Neural progenitor cell (in vitro differentiated cells): ENCODE measurements around the gene GRB7. TPM values are rescaled to one million over a fixed set of nuclear protein-coding genes. Genes with fewer than 3 reads are reported as not detected.

ENCODE experiments used
- DNase-seq: peaks from one replicate; pipeline ENCODE4 v3.0.0-alpha.2; 2016; ENCODE audit warnings: low spot score
- H2AFZ ChIP-seq: fragments of 200-600 bp; sonication (generic); replicated peaks from 2 replicates; pipeline ENCODE4 v1.6.1; 2016; ENCODE audit warnings: antibody characterized with exemption
- H3F3A ChIP-seq: fragments of 200-600 bp; sonication (generic); 2 replicates; pipeline ENCODE4 v1.6.1; 2016; ENCODE audit warnings: antibody characterized with exemption, low read depth
- H3K27ac ChIP-seq: fragments of 200-600 bp; sonication (generic); 2 replicates; pipeline ENCODE4 v1.5.1; 2016; ENCODE audit warnings: mild to moderate bottlenecking
- H3K27me3 ChIP-seq: fragments of 200-600 bp; sonication (generic); 2 replicates; pipeline ENCODE4 v1.6.1; 2016; ENCODE audit warnings: mild to moderate bottlenecking, moderate library complexity
- H3K36me3 ChIP-seq: fragments of 200-600 bp; sonication (generic); 2 replicates; pipeline ENCODE4 v1.5.1; 2016
- H3K4me1 ChIP-seq: fragments of 200-600 bp; sonication (generic); 2 replicates; pipeline ENCODE4 v1.6.1; 2016; ENCODE audit warnings: mixed run types
- H3K4me2 ChIP-seq: fragments of 200-600 bp; sonication (generic); 2 replicates; pipeline ENCODE4 v1.6.1; 2016
- H3K4me3 ChIP-seq: fragments of 200-600 bp; sonication (generic); 2 replicates; pipeline ENCODE4 v1.5.1; 2016
- H3K79me2 ChIP-seq: fragments of 200-600 bp; sonication (generic); 2 replicates; pipeline ENCODE4 v1.6.1; 2016; ENCODE audit warnings: low read depth
- H3K9ac ChIP-seq: fragments of 200-600 bp; sonication (generic); 2 replicates; pipeline ENCODE4 v1.6.1; 2016
- H3K9me3 ChIP-seq: fragments of 200-600 bp; sonication (generic); 2 replicates; pipeline ENCODE4 v1.5.1; 2016; ENCODE audit warnings: low read depth
- H4K20me1 ChIP-seq: fragments of 200-600 bp; sonication (generic); 2 replicates; pipeline ENCODE4 v1.6.1; 2016; ENCODE audit warnings: low read depth
- H3K27ac Mint-ChIP-seq: 3 replicates; pipeline ENCODE4 v1.8.0; 2021; ENCODE audit warnings: mixed read lengths
- H3K27me3 Mint-ChIP-seq: 2 replicates; pipeline ENCODE4 v1.8.0; 2022; ENCODE audit warnings: low read depth, mild to moderate bottlenecking, inconsistent platforms, moderate library complexity, mixed read lengths; ENCODE audit not compliant: insufficient read depth
- H3K36me3 Mint-ChIP-seq: 3 replicates; pipeline ENCODE4 v1.8.0; 2021; ENCODE audit warnings: mixed read lengths
- H3K4me1 Mint-ChIP-seq: 3 replicates; pipeline ENCODE4 v1.8.0; 2021; ENCODE audit warnings: mixed read lengths
- H3K4me3 Mint-ChIP-seq: 3 replicates; pipeline ENCODE4 v1.8.0; 2021; ENCODE audit warnings: mild to moderate bottlenecking, moderate library complexity, mixed read lengths
- H3K9me3 Mint-ChIP-seq: 3 replicates; pipeline ENCODE4 v1.8.0; 2020; ENCODE audit warnings: mixed read lengths
- EZH2 ChIP-seq: fragments of 200-600 bp; sonication (generic); IDR thresholded peaks from 2 replicates; pipeline ENCODE4 v1.6.1; 2017; ENCODE audit warnings: antibody characterized with exemption, mild to moderate bottlenecking, moderate library complexity
- EZH2phosphoT487 ChIP-seq: fragments of 200-600 bp; sonication (generic); IDR thresholded peaks from 2 replicates; pipeline ENCODE4 v1.6.1; 2017; ENCODE audit warnings: antibody characterized with exemption
- total RNA-seq: library from RNA; depleted of rRNA; stranded (reverse); fragments of >200 nt; gene quantifications from 2 replicates; pipeline ENCODE4 v1.2.3, GENCODE V29; 2015; ENCODE audit warnings: low replicate concordance
- TF ChIP-seq, protein P1 (sequence below): fragments of 200-600 bp; sonication (generic); IDR thresholded peaks from 2 replicates; pipeline ENCODE4 v1.5.1; 2017; ENCODE audit warnings: antibody characterized with exemption, mild to moderate bottlenecking

Gene GRB7
- total RNA-seq, 1 donor from 2014 or later: 6.0 TPM

GRCh38 chr17:39791111-39791992 lies 53.6 kb downstream of the GRB7 start:
- no peak overlapping the region for H2AFZ ChIP-seq
- TF ChIP-seq EZH2 (no peak), EZH2phosphoT487 (no peak)
- TF ChIP-seq, protein P1, sequence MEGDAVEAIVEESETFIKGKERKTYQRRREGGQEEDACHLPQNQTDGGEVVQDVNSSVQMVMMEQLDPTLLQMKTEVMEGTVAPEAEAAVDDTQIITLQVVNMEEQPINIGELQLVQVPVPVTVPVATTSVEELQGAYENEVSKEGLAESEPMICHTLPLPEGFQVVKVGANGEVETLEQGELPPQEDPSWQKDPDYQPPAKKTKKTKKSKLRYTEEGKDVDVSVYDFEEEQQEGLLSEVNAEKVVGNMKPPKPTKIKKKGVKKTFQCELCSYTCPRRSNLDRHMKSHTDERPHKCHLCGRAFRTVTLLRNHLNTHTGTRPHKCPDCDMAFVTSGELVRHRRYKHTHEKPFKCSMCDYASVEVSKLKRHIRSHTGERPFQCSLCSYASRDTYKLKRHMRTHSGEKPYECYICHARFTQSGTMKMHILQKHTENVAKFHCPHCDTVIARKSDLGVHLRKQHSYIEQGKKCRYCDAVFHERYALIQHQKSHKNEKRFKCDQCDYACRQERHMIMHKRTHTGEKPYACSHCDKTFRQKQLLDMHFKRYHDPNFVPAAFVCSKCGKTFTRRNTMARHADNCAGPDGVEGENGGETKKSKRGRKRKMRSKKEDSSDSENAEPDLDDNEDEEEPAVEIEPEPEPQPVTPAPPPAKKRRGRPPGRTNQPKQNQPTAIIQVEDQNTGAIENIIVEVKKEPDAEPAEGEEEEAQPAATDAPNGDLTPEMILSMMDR: no peak
- H3K4me3 Mint-ChIP-seq: no peak overlapping the region
- peak overlapping the region; percentile 47 for H3K4me2 ChIP-seq
- no peaks in the 10 kb centered on the region for H3K9me3 ChIP-seq
- peaks cover 6% of the 10 kb centered on the region for H3F3A ChIP-seq
- H3K4me1 Mint-ChIP-seq: no peaks in the 10 kb centered on the region
- no peak overlapping the region for H3K4me3 ChIP-seq
- no peak overlapping the region for H3K27ac ChIP-seq
- no peaks in the 10 kb centered on the region for H3K9me3 Mint-ChIP-seq
- no peaks in the 10 kb centered on the region for H3K36me3 Mint-ChIP-seq
- no peaks in the 10 kb centered on the region for H4K20me1 ChIP-seq
- DNase-seq: peak; percentile 54
- no peaks in the 10 kb centered on the region for H3K36me3 ChIP-seq
- H3K27ac Mint-ChIP-seq: no peak overlapping the region
- H3K79me2 ChIP-seq: no peaks in the 10 kb centered on the region
- peaks cover 2% of the 10 kb centered on the region for H3K27me3 Mint-ChIP-seq
- H3K27me3 ChIP-seq: no peaks in the 10 kb centered on the region
- peaks cover 16% of the 10 kb centered on the region for H3K4me1 ChIP-seq
- no peak overlapping the region for H3K9ac ChIP-seq

DNA sequence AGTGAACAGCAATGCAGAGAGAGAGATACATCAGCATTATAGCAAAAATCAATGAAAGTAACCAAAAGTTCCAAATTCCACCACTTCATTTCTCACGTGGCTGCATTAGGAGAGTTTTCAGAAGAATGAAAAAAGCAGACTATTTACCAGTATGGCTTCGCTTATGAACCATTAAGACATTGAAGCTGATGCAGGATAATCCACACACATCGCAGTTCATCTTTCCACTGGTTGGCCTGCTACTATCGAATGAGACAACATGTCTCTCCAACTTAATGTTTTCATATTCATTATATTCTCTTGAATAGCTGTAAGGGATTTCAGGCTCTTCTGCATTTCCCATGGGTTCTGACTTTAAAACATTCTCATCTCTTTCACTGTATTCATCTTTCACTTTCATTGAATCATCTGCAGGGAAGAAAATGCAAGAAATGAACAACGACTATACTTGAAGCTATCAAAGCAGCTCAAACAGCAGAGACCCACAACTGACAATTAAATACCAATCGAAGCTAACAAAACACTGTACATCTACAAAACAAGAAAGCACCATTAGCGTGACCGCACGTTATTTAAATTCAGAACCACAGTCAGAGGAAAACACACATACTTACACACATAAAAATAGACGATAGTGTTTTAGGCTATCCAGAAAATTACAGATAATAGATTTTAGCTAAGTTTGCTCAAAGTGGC lies 54.9 kb downstream of the GRB7 start:
- no peak overlapping the region for H3K9ac ChIP-seq
- no peak overlapping the region for H3K27ac ChIP-seq
- no peaks in the 10 kb centered on the region for H3K79me2 ChIP-seq
- peaks cover 6% of the 10 kb centered on the region for H3F3A ChIP-seq
- Mint-ChIP-seq H3K4me1 (no peaks in the 10 kb centered on the region), H3K4me3 (no peak overlapping the region), H3K27me3 (peaks cover 2% of the 10 kb centered on the region), H3K27ac (no peak overlapping the region), H3K9me3 (no peaks in the 10 kb centered on the region), H3K36me3 (no peaks in the 10 kb centered on the region)
- H3K4me1 ChIP-seq: peaks cover 16% of the 10 kb centered on the region
- no peak for DNase-seq
- TF ChIP-seq EZH2phosphoT487 (no peak), EZH2 (no peak)
- TF ChIP-seq, protein P1: no peak
- no peak overlapping the region for H2AFZ ChIP-seq
- H3K36me3 ChIP-seq: no peaks in the 10 kb centered on the region
- no peaks in the 10 kb centered on the region for H3K27me3 ChIP-seq
- H3K9me3 ChIP-seq: no peaks in the 10 kb centered on the region
- no peak overlapping the region for H3K4me3 ChIP-seq
- H4K20me1 ChIP-seq: no peaks in the 10 kb centered on the region
- no peak overlapping the region for H3K4me2 ChIP-seq

DNA sequence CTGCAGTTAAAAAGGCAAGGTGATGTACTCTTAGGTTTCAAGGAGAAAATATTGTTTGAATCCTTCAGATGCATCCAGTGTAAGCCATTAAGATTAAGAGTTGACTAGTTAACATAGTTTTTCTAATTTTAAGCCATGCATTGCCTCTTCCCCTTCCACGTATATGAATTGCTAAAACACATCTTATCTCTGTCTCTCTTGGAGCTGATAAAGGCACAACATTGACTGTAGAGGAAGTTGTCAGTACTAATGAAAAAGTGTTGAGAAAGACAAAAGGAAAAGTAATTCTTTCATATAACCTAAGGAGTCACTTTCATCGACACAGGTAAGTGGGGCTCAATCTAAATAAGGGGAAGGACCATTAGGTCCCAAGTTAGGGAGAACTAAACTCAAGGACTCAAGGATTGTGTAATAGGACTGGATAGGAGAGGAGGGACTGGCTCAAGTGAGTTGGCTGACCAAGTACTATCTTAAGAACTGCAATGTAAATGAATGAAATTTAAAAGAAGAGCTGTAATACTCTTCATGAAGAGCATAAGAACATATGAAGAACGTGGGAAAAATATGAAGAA lies 55.6 kb downstream of the GRB7 start:
- Histone ChIP-seq H3K4me3 (no peak overlapping the region), H3K9ac (no peak overlapping the region), H3K9me3 (no peaks in the 10 kb centered on the region), H3K27me3 (no peaks in the 10 kb centered on the region), H3K27ac (no peak overlapping the region), H3K79me2 (no peaks in the 10 kb centered on the region), H3K4me2 (no peak overlapping the region), H3K36me3 (no peaks in the 10 kb centered on the region), H2AFZ (no peak overlapping the region), H4K20me1 (no peaks in the 10 kb centered on the region), H3F3A (peaks cover 6% of the 10 kb centered on the region), H3K4me1 (peaks cover 16% of the 10 kb centered on the region)
- Mint-ChIP-seq H3K27me3 (peaks cover 2% of the 10 kb centered on the region), H3K9me3 (no peaks in the 10 kb centered on the region), H3K4me1 (no peaks in the 10 kb centered on the region), H3K27ac (no peak overlapping the region), H3K36me3 (no peaks in the 10 kb centered on the region), H3K4me3 (no peak overlapping the region)
- no peak for TF ChIP-seq EZH2phosphoT487
- TF ChIP-seq, protein P1: no peak
- TF ChIP-seq EZH2: no peak
- DNase-seq: no peak
